ENCODE results near the gene WDR27.

- no peak for TF ChIP-seq POLR2A (IDR thresholded peaks at IDR 0.05)
- TF ChIP-seq, protein P1, sequence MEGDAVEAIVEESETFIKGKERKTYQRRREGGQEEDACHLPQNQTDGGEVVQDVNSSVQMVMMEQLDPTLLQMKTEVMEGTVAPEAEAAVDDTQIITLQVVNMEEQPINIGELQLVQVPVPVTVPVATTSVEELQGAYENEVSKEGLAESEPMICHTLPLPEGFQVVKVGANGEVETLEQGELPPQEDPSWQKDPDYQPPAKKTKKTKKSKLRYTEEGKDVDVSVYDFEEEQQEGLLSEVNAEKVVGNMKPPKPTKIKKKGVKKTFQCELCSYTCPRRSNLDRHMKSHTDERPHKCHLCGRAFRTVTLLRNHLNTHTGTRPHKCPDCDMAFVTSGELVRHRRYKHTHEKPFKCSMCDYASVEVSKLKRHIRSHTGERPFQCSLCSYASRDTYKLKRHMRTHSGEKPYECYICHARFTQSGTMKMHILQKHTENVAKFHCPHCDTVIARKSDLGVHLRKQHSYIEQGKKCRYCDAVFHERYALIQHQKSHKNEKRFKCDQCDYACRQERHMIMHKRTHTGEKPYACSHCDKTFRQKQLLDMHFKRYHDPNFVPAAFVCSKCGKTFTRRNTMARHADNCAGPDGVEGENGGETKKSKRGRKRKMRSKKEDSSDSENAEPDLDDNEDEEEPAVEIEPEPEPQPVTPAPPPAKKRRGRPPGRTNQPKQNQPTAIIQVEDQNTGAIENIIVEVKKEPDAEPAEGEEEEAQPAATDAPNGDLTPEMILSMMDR (IDR thresholded peaks at IDR 0.05): no peak
These were observed 25.1 kb upstream of the WDR27 start for GRCh38 chr6:169726963-169727362.
